GM12875 (cell line): ENCODE data around the gene RAD18.

Experiments used
- H3K4me3 ChIP-seq: one replicate; pipeline ENCODE4 v1.5.1; 2011; ENCODE audit warnings: low read depth, low read length, control low read depth
- TF ChIP-seq, protein P1 (sequence below): IDR thresholded peaks from 2 replicates; pipeline ENCODE4 v1.5.1; 2011; ENCODE audit warnings: low read depth, mild to moderate bottlenecking, control low read depth, inconsistent platforms, low read length, moderate library complexity, borderline replicate concordance; ENCODE audit not compliant: insufficient read depth

Gene RAD18

GRCh38 chr3:8997151-8997550, 33.9 kb upstream of the RAD18 start:
- TF ChIP-seq, protein P1, sequence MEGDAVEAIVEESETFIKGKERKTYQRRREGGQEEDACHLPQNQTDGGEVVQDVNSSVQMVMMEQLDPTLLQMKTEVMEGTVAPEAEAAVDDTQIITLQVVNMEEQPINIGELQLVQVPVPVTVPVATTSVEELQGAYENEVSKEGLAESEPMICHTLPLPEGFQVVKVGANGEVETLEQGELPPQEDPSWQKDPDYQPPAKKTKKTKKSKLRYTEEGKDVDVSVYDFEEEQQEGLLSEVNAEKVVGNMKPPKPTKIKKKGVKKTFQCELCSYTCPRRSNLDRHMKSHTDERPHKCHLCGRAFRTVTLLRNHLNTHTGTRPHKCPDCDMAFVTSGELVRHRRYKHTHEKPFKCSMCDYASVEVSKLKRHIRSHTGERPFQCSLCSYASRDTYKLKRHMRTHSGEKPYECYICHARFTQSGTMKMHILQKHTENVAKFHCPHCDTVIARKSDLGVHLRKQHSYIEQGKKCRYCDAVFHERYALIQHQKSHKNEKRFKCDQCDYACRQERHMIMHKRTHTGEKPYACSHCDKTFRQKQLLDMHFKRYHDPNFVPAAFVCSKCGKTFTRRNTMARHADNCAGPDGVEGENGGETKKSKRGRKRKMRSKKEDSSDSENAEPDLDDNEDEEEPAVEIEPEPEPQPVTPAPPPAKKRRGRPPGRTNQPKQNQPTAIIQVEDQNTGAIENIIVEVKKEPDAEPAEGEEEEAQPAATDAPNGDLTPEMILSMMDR = no peak
- H3K4me3 ChIP-seq = no peak overlapping the region

GRCh38 chr3:8996681-8997121, 33.4 kb upstream of the RAD18 start:
- TF ChIP-seq, protein P1 = no peak
- no peak overlapping the region for H3K4me3 ChIP-seq

- TF ChIP-seq, protein P1 = no peak
- H3K4me3 ChIP-seq = no peak overlapping the region
Observed at GRCh38 chr3:8996216-8996615, 32.9 kb upstream of the RAD18 start.

DNA sequence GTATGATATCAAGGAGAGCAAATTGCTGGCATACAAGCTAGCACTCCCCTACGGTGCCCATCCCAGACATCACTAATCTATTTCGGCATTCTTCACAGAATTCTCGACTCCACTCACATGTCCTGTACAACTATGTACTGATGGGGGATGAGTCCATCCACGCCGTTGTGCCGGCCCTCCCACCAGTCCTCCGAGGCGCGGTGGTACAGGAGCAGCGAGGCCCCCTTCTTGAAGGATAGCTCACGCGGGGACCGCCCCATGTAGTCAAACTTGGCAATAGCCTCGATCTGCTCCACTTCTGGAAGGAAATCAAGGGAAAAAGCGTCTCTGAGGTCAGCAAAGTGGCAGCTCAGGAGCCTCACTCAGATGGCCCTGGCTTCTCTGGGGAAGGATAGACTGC, 31.0 kb upstream of the RAD18 start:
- no peak overlapping the region for H3K4me3 ChIP-seq
- TF ChIP-seq, protein P1 = no peak

DNA sequence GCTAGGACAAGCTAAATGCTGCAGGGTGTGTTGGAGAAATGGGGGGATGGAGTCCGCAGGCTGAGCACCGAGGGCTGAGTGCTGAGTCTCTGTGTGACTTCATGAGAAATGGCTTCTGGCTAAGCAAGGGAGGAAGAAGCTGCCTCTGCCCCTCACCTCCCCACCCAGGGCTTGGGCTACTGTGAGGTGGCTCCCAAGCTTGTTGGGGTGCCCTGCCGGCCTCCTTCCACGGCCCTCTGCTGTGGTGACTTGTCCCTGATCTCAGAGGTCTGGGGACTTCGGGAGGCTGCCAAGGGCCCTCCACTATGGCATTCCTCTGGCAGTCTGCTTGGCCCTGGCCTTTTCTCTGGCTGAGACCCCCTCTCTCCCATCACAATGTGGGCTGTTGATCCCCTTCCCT, 30.1 kb upstream of the RAD18 start:
- TF ChIP-seq, protein P1 = no peak
- no peak overlapping the region for H3K4me3 ChIP-seq

- TF ChIP-seq, protein P1 = no peak
- no peak overlapping the region for H3K4me3 ChIP-seq
Observed at GRCh38 chr3:8992854-8993253, 29.6 kb upstream of the RAD18 start.

- H3K4me3 ChIP-seq = no peak overlapping the region
- TF ChIP-seq, protein P1 = no peak
Observed at GRCh38 chr3:8992199-8992598, 28.9 kb upstream of the RAD18 start.
